SK-N-SH treated with all-trans-retinoic acid at 6 μM for 48 hours (cell line): Measurements from ENCODE around the gene WASL.

Experiments used
- BACH2 ChIP-seq: fragments of 250-450 bp; sonication (Bioruptor Pico); IDR thresholded peaks from 2 replicates; pipeline ENCODE4 v1.9.0; 2021; ENCODE audit warnings: mild to moderate bottlenecking, borderline replicate concordance
- OSR1 ChIP-seq: fragments of 250-450 bp; sonication (Bioruptor Pico); IDR thresholded peaks from 2 replicates; pipeline ENCODE4 v1.8.0; 2022; ENCODE audit warnings: moderate library complexity, mild to moderate bottlenecking, inconsistent platforms
- RARB ChIP-seq: fragments of 250-450 bp; sonication (Bioruptor Pico); IDR thresholded peaks from 2 replicates; pipeline ENCODE4 v1.8.0; 2021; ENCODE audit warnings: mild to moderate bottlenecking, moderate library complexity
- ZNF8 ChIP-seq: fragments of 450-650 bp; formaldehyde crosslinking; IDR thresholded peaks from 2 replicates; pipeline ENCODE4 v1.5.0; 2020; ENCODE audit warnings: mild to moderate bottlenecking, moderate library complexity
- TF ChIP-seq, protein P1 (sequence below): fragments of 250-450 bp; sonication (Bioruptor Pico); IDR thresholded peaks from 2 replicates; pipeline ENCODE4 v1.5.1; 2020; ENCODE audit warnings: low read depth, mild to moderate bottlenecking, moderate library complexity
- TF ChIP-seq, protein P2 (sequence below): fragments of 250-450 bp; sonication (Bioruptor Pico); IDR thresholded peaks from 2 replicates; pipeline ENCODE4 v1.8.0; 2021; ENCODE audit warnings: low read depth, mild to moderate bottlenecking, moderate library complexity, borderline replicate concordance
- TF ChIP-seq, protein P3 (sequence below): fragments of 250-450 bp; sonication (Bioruptor Pico); IDR thresholded peaks from 2 replicates; pipeline ENCODE4 v1.8.0; 2020; ENCODE audit warnings: mild to moderate bottlenecking, moderate library complexity, borderline replicate concordance

DNA sequence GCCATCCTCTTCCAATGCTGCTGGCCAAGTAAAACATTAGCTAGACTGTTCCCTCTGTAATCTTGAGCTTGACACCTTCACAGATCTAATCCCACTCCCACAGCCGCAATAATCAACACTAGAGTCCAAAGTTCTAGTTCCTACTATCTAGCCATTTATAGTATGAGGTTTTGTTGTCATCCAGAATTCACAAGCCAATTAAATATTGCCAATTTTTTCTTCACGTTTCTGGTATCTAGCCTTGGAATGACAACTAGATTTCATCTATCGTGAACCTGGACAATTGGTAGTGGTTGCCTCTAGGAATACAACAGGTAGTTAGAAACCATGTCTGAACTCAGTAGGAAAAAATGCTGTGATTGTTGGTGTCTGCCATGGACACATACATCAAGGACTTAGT, 10.4 kb downstream of the WASL start:
- TF ChIP-seq, protein P1, sequence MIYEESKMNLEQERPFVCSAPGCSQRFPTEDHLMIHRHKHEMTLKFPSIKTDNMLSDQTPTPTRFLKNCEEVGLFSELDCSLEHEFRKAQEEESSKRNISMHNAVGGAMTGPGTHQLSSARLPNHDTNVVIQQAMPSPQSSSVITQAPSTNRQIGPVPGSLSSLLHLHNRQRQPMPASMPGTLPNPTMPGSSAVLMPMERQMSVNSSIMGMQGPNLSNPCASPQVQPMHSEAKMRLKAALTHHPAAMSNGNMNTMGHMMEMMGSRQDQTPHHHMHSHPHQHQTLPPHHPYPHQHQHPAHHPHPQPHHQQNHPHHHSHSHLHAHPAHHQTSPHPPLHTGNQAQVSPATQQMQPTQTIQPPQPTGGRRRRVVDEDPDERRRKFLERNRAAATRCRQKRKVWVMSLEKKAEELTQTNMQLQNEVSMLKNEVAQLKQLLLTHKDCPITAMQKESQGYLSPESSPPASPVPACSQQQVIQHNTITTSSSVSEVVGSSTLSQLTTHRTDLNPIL: no peak
- no peak for TF ChIP-seq OSR1 (CRISPR knock-in tag)
- TF ChIP-seq, protein P2, sequence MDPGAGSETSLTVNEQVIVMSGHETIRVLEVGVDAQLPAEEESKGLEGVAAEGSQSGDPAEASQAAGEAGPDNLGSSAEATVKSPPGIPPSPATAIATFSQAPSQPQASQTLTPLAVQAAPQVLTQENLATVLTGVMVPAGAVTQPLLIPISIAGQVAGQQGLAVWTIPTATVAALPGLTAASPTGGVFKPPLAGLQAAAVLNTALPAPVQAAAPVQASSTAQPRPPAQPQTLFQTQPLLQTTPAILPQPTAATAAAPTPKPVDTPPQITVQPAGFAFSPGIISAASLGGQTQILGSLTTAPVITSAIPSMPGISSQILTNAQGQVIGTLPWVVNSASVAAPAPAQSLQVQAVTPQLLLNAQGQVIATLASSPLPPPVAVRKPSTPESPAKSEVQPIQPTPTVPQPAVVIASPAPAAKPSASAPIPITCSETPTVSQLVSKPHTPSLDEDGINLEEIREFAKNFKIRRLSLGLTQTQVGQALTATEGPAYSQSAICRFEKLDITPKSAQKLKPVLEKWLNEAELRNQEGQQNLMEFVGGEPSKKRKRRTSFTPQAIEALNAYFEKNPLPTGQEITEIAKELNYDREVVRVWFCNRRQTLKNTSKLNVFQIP (CRISPR knock-in tag): no peak
- TF ChIP-seq BACH2 (CRISPR knock-in tag): no peak
- TF ChIP-seq, protein P3, sequence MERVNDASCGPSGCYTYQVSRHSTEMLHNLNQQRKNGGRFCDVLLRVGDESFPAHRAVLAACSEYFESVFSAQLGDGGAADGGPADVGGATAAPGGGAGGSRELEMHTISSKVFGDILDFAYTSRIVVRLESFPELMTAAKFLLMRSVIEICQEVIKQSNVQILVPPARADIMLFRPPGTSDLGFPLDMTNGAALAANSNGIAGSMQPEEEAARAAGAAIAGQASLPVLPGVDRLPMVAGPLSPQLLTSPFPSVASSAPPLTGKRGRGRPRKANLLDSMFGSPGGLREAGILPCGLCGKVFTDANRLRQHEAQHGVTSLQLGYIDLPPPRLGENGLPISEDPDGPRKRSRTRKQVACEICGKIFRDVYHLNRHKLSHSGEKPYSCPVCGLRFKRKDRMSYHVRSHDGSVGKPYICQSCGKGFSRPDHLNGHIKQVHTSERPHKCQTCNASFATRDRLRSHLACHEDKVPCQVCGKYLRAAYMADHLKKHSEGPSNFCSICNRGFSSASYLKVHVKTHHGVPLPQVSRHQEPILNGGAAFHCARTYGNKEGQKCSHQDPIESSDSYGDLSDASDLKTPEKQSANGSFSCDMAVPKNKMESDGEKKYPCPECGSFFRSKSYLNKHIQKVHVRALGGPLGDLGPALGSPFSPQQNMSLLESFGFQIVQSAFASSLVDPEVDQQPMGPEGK (CRISPR knock-in tag): no peak
- no peak for TF ChIP-seq ZNF8
- TF ChIP-seq RARB (CRISPR knock-in tag): no peak
